ENCODE results near the gene NAV2. TPM values are rescaled to one million over a fixed set of nuclear protein-coding genes. Genes with fewer than 3 reads are reported as not detected.

NAV2 gene
- total and polyA plus RNA-seq, 2 donors = 2.0 to 5.8 TPM

GRCh38 chr11:19881177-19881576 lies 168.5 kb downstream of the NAV2 start:
- H3K27me3 ChIP-seq (ENCODE audit: control insufficient read depth in 2 of 2, insufficient read depth in 1 of 2, low read length in 1 of 2) = no peaks in the 10 kb centered on the region
- H3K27ac ChIP-seq (ENCODE audit: low read depth in 1 of 2, low read length in 1 of 2) = no peak overlapping the region
- H3K36me3 ChIP-seq (ENCODE audit: control insufficient read depth in 2 of 2, insufficient read depth in 2 of 2, low read length in 1 of 2) = no peaks in the 10 kb centered on the region
- H3K4me3 ChIP-seq (ENCODE audit: low read length in 2 of 2) = no peak overlapping the region
- H3K9me3 ChIP-seq (ENCODE audit: control insufficient read depth in 2 of 2, insufficient read depth in 1 of 2, low read length in 1 of 2) = peaks cover 0 to 1% of the 10 kb centered on the region in 2 donors
- no peaks in the 10 kb centered on the region for H3K4me1 ChIP-seq (ENCODE audit: control insufficient read depth in 2 of 2, insufficient read depth in 2 of 2, low read length in 2 of 2)
- no peak for DNase-seq (ENCODE audit: low read depth in 6 of 9, low spot score in 9 of 9)

GRCh38 chr11:19882356-19882755 lies 169.7 kb downstream of the NAV2 start:
- WGBS = 90% methylated on average over 3 of the region's 3 CpGs

DNA sequence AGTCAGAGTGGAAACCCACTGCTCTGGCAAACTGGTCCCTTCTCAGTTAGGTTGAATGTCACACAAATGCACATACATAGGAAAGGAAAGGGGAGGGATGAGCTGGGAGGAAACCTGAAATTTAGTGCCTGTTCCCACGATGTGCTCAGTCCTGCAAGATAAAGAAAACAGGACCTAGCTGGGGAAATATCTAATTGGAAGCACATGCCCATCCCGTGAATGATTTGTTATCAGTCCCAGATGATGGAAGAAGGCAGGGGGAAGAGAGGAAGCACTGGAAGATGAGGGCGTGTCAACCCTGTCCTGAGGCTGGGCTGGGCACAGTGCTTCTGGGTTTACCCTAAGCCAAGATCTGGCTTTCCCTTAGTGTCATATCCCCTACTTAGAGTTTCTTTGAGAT lies 173.9 kb downstream of the NAV2 start:
- Histone ChIP-seq H3K9me3 (ENCODE audit: control insufficient read depth in 2 of 2, insufficient read depth in 1 of 2, low read length in 1 of 2) (no peaks in the 10 kb centered on the region), H3K4me3 (ENCODE audit: low read length in 2 of 2) (no peak overlapping the region), H3K36me3 (ENCODE audit: control insufficient read depth in 2 of 2, insufficient read depth in 2 of 2, low read length in 1 of 2) (no peaks in the 10 kb centered on the region), H3K27ac (ENCODE audit: low read depth in 1 of 2, low read length in 1 of 2) (no peak overlapping the region), H3K4me1 (ENCODE audit: control insufficient read depth in 2 of 2, insufficient read depth in 2 of 2, low read length in 2 of 2) (no peaks in the 10 kb centered on the region), H3K27me3 (ENCODE audit: control insufficient read depth in 2 of 2, insufficient read depth in 1 of 2, low read length in 1 of 2) (no peaks in the 10 kb centered on the region)
- no peak for DNase-seq (ENCODE audit: low read depth in 6 of 9, low spot score in 9 of 9)
- WGBS = 94% methylated on average over 3 of the region's 3 CpGs

More at GRCh38 chr11:19882356-19882755, 169.7 kb downstream of the NAV2 start:
- Histone ChIP-seq H3K4me1 (ENCODE audit: control insufficient read depth in 2 of 2, insufficient read depth in 2 of 2, low read length in 2 of 2) (no peaks in the 10 kb centered on the region), H3K27me3 (ENCODE audit: control insufficient read depth in 2 of 2, insufficient read depth in 1 of 2, low read length in 1 of 2) (no peaks in the 10 kb centered on the region), H3K36me3 (ENCODE audit: control insufficient read depth in 2 of 2, insufficient read depth in 2 of 2, low read length in 1 of 2) (no peaks in the 10 kb centered on the region), H3K4me3 (ENCODE audit: low read length in 2 of 2) (no peak overlapping the region), H3K9me3 (ENCODE audit: control insufficient read depth in 2 of 2, insufficient read depth in 1 of 2, low read length in 1 of 2) (peaks cover 0 to 1% of the 10 kb centered on the region in 2 donors), H3K27ac (ENCODE audit: low read depth in 1 of 2, low read length in 1 of 2) (no peak overlapping the region)
- no peak for DNase-seq (ENCODE audit: low read depth in 6 of 9, low spot score in 9 of 9)

DNA sequence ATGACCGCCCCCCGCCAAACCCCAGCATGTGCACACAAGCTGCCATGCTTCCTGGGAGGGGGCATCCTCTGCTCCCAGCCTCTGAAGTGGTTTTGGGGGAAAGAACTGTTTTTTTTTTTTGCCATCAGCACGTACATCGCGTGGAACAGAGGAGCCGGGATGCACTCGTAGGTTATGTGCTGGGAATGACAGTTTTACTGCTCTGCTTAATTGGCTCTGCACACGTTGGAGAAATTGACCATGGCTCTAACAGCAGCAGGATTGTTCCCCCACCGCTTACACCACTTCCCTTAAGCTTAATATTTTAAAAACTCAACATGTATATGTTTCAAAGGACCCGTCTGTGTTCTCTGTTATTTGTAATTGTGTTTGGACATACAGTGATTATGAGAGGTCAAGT lies 175.2 kb downstream of the NAV2 start:
- H3K36me3 ChIP-seq (ENCODE audit: control insufficient read depth in 2 of 2, insufficient read depth in 2 of 2, low read length in 1 of 2) = no peaks in the 10 kb centered on the region
- WGBS = 91% methylated on average over 10 of the region's 10 CpGs
- no peak overlapping the region for H3K4me3 ChIP-seq (ENCODE audit: low read length in 2 of 2)
- H3K27ac ChIP-seq (ENCODE audit: low read depth in 1 of 2, low read length in 1 of 2) = no peak overlapping the region
- no peak for DNase-seq (ENCODE audit: low read depth in 6 of 9, low spot score in 9 of 9)
- H3K27me3 ChIP-seq (ENCODE audit: control insufficient read depth in 2 of 2, insufficient read depth in 1 of 2, low read length in 1 of 2) = no peaks in the 10 kb centered on the region
- H3K4me1 ChIP-seq (ENCODE audit: control insufficient read depth in 2 of 2, insufficient read depth in 2 of 2, low read length in 2 of 2) = no peaks in the 10 kb centered on the region
- H3K9me3 ChIP-seq (ENCODE audit: control insufficient read depth in 2 of 2, insufficient read depth in 1 of 2, low read length in 1 of 2) = no peaks in the 10 kb centered on the region

GRCh38 chr11:19889531-19889930 lies 176.9 kb downstream of the NAV2 start:
- DNase-seq (ENCODE audit: low read depth in 6 of 9, low spot score in 9 of 9) = no peak
- Histone ChIP-seq H3K9me3 (ENCODE audit: control insufficient read depth in 2 of 2, insufficient read depth in 1 of 2, low read length in 1 of 2) (no peaks in the 10 kb centered on the region), H3K36me3 (ENCODE audit: control insufficient read depth in 2 of 2, insufficient read depth in 2 of 2, low read length in 1 of 2) (no peaks in the 10 kb centered on the region), H3K27me3 (ENCODE audit: control insufficient read depth in 2 of 2, insufficient read depth in 1 of 2, low read length in 1 of 2) (no peaks in the 10 kb centered on the region), H3K27ac (ENCODE audit: low read depth in 1 of 2, low read length in 1 of 2) (no peak overlapping the region), H3K4me3 (ENCODE audit: low read length in 2 of 2) (no peak overlapping the region), H3K4me1 (ENCODE audit: control insufficient read depth in 2 of 2, insufficient read depth in 2 of 2, low read length in 2 of 2) (no peaks in the 10 kb centered on the region)
- 96% methylated on average over 5 of the region's 5 CpGs for WGBS

DNA sequence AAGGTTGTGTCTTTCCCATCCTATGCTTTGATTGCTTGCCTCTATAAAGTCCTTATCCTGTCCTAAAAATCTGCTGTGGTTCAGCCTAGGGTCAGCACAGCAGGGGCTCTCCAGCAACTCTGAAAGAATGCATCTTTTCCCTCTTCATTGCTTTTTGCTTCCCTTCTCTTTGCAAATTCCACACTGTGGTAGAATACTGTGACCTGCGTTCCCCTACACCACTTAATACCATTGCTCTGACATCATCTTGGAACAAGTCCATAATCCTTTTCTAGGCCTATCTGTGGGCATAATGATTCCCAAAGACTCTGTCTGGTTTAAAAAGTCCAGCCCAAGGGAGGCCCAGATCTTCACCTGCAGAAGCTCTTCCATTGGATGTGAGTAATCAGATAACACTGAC lies 177.7 kb downstream of the NAV2 start:
- no peak overlapping the region for H3K27ac ChIP-seq (ENCODE audit: low read depth in 1 of 2, low read length in 1 of 2)
- no peak overlapping the region for H3K4me3 ChIP-seq (ENCODE audit: low read length in 2 of 2)
- WGBS = 94% methylated on average over 1 of the region's 1 CpG
- no peaks in the 10 kb centered on the region for H3K36me3 ChIP-seq (ENCODE audit: control insufficient read depth in 2 of 2, insufficient read depth in 2 of 2, low read length in 1 of 2)
- no peak for DNase-seq (ENCODE audit: low read depth in 6 of 9, low spot score in 9 of 9)
- H3K27me3 ChIP-seq (ENCODE audit: control insufficient read depth in 2 of 2, insufficient read depth in 1 of 2, low read length in 1 of 2) = no peaks in the 10 kb centered on the region
- H3K9me3 ChIP-seq (ENCODE audit: control insufficient read depth in 2 of 2, insufficient read depth in 1 of 2, low read length in 1 of 2) = no peaks in the 10 kb centered on the region
- no peaks in the 10 kb centered on the region for H3K4me1 ChIP-seq (ENCODE audit: control insufficient read depth in 2 of 2, insufficient read depth in 2 of 2, low read length in 2 of 2)

DNA sequence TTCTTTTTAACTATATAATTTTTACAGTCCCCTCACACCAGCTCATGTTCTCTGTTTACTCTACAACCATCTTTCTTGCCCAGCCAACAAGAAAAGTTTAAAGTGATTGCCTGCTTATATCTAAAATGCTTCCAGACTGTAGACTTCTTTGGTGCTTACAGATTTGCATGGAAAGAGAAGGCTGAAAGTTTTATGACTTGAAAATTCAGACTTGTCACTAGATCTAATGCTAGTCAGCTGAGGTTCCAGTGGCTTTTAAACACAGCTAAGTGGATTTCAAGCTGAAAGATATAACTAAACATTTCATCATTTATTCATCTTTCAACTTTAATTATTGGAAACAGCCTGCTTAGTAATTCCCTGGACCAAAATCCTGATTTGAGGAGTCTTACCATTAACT lies 178.4 kb downstream of the NAV2 start:
- no peaks in the 10 kb centered on the region for H3K9me3 ChIP-seq (ENCODE audit: control insufficient read depth in 2 of 2, insufficient read depth in 1 of 2, low read length in 1 of 2)
- DNase-seq (ENCODE audit: low read depth in 6 of 9, low spot score in 9 of 9) = no peak
- H3K27me3 ChIP-seq (ENCODE audit: control insufficient read depth in 2 of 2, insufficient read depth in 1 of 2, low read length in 1 of 2) = no peaks in the 10 kb centered on the region
- H3K4me3 ChIP-seq (ENCODE audit: low read length in 2 of 2) = no peak overlapping the region
- H3K36me3 ChIP-seq (ENCODE audit: control insufficient read depth in 2 of 2, insufficient read depth in 2 of 2, low read length in 1 of 2) = no peaks in the 10 kb centered on the region
- no peak overlapping the region for H3K27ac ChIP-seq (ENCODE audit: low read depth in 1 of 2, low read length in 1 of 2)
- no peaks in the 10 kb centered on the region for H3K4me1 ChIP-seq (ENCODE audit: control insufficient read depth in 2 of 2, insufficient read depth in 2 of 2, low read length in 2 of 2)

DNA sequence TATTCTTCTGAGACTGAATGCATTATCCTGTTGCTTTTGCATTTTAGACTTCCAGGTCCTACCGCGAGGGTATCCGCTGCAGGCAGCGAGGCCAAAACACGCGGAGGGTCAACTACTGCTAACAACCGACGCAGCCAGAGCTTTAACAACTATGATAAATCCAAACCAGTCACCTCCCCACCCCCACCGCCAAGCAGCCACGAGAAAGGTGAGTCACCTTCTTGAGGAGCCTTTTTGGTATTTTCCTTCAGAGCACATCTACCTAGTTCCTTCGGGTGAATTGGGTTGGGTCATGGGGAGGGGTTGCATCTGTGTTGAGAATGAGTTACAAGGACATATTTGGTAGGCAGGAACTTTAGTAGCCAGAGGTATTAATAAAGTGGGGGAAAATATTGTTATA lies 179.8 kb downstream of the NAV2 start:
- no peaks in the 10 kb centered on the region for H3K36me3 ChIP-seq (ENCODE audit: control insufficient read depth in 2 of 2, insufficient read depth in 2 of 2, low read length in 1 of 2)
- H3K27ac ChIP-seq (ENCODE audit: low read depth in 1 of 2, low read length in 1 of 2) = no peak overlapping the region
- DNase-seq (ENCODE audit: low read depth in 6 of 9, low spot score in 9 of 9) = no peak
- no peaks in the 10 kb centered on the region for H3K4me1 ChIP-seq (ENCODE audit: control insufficient read depth in 2 of 2, insufficient read depth in 2 of 2, low read length in 2 of 2)
- 98% methylated on average over 11 of the region's 11 CpGs for WGBS
- H3K4me3 ChIP-seq (ENCODE audit: low read length in 2 of 2) = no peak overlapping the region
- H3K9me3 ChIP-seq (ENCODE audit: control insufficient read depth in 2 of 2, insufficient read depth in 1 of 2, low read length in 1 of 2) = no peaks in the 10 kb centered on the region
- no peaks in the 10 kb centered on the region for H3K27me3 ChIP-seq (ENCODE audit: control insufficient read depth in 2 of 2, insufficient read depth in 1 of 2, low read length in 1 of 2)

DNA sequence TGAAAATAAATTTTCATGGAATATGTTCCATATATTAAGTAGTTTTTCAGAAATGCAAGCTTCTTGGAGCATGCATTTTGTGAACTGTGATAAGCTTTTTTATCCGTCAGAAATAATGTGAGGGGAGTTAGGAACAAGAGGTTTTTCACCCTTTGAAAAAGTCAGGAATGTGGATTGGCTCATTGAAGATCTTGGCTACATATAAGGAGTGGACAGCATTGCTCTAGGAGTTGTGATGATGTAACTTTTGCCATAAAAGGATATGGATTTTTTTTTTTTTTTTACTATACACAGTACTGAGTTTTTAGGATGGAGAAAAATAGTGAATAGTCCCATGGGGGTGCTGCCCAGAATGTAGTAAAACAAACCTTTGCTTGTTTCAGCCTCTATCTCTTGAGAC lies 180.2 kb downstream of the NAV2 start:
- H3K27ac ChIP-seq (ENCODE audit: low read depth in 1 of 2, low read length in 1 of 2) = no peak overlapping the region
- H3K27me3 ChIP-seq (ENCODE audit: control insufficient read depth in 2 of 2, insufficient read depth in 1 of 2, low read length in 1 of 2) = no peaks in the 10 kb centered on the region
- DNase-seq (ENCODE audit: low read depth in 6 of 9, low spot score in 9 of 9) = no peak
- H3K4me1 ChIP-seq (ENCODE audit: control insufficient read depth in 2 of 2, insufficient read depth in 2 of 2, low read length in 2 of 2) = no peaks in the 10 kb centered on the region
- no peaks in the 10 kb centered on the region for H3K36me3 ChIP-seq (ENCODE audit: control insufficient read depth in 2 of 2, insufficient read depth in 2 of 2, low read length in 1 of 2)
- 94% methylated on average over 1 of the region's 1 CpG for WGBS
- H3K9me3 ChIP-seq (ENCODE audit: control insufficient read depth in 2 of 2, insufficient read depth in 1 of 2, low read length in 1 of 2) = no peaks in the 10 kb centered on the region
- no peak overlapping the region for H3K4me3 ChIP-seq (ENCODE audit: low read length in 2 of 2)

DNA sequence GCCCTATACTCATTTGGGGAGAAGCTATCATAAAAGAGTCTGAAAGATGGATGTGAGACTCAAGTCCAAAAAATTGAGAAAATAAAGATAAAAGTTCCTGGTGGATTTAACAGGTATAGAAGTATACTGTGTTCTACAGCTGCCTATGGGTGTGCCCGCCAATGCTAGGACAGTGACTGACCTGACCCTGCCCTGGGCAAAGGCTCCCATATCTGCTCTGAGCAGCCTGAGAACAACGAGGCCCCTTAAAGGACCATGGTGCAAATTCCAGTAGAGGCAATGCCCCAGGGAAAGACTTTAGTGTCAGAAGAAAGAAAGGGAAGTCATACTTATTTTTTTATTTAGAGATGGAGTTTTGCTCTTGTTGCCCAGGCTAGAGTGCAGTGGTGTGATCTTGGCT lies 181.8 kb downstream of the NAV2 start:
- Histone ChIP-seq H3K4me1 (ENCODE audit: control insufficient read depth in 2 of 2, insufficient read depth in 2 of 2, low read length in 2 of 2) (no peaks in the 10 kb centered on the region), H3K36me3 (ENCODE audit: control insufficient read depth in 2 of 2, insufficient read depth in 2 of 2, low read length in 1 of 2) (no peaks in the 10 kb centered on the region), H3K9me3 (ENCODE audit: control insufficient read depth in 2 of 2, insufficient read depth in 1 of 2, low read length in 1 of 2) (no peaks in the 10 kb centered on the region), H3K27me3 (ENCODE audit: control insufficient read depth in 2 of 2, insufficient read depth in 1 of 2, low read length in 1 of 2) (no peaks in the 10 kb centered on the region), H3K27ac (ENCODE audit: low read depth in 1 of 2, low read length in 1 of 2) (no peak overlapping the region), H3K4me3 (ENCODE audit: low read length in 2 of 2) (no peak overlapping the region)
- DNase-seq (ENCODE audit: low read depth in 6 of 9, low spot score in 9 of 9) = no peak
- 93% methylated on average over 2 of the region's 2 CpGs for WGBS

Measured in thymus (tissue), 11 donors.